ENCODE results near the gene MASP1.

Gene MASP1

GRCh38 chr3:187291001-187291511, 481 bp downstream of the MASP1 start:
- H3K9me2 ChIP-seq (replicated peaks; ENCODE audit: low read depth, low read length), result no peaks in the 10 kb centered on the region
- no peak for TF ChIP-seq CTCF (conservative IDR thresholded peaks at IDR 0.05; ENCODE audit: low read length)
- no peak for TF ChIP-seq EZH2phosphoT487 (IDR thresholded peaks at IDR 0.05; ENCODE audit: borderline replicate concordance)
- no peaks in the 10 kb centered on the region for H3F3A ChIP-seq (ENCODE audit: low read depth)
- H3K79me2 ChIP-seq (ENCODE audit: insufficient read depth, low read length), result no peaks in the 10 kb centered on the region
- no peaks in the 10 kb centered on the region for H3K27me3 ChIP-seq (ENCODE audit: insufficient read depth, low read length, poor library complexity, severe bottlenecking)
- H3K4me3 ChIP-seq (ENCODE audit: low read length, poor library complexity, severe bottlenecking), result no peak overlapping the region
- no peaks in the 10 kb centered on the region for H3K9me3 ChIP-seq (ENCODE audit: insufficient read depth, low read depth, low read length)
- H3K4me2 ChIP-seq (ENCODE audit: low read depth, low read length, poor library complexity, severe bottlenecking), result no peak overlapping the region
- no peaks in the 10 kb centered on the region for H4K20me1 ChIP-seq (ENCODE audit: insufficient read depth, low read length, poor library complexity, severe bottlenecking)
- no peak overlapping the region for H2AFZ ChIP-seq (ENCODE audit: low read length)
- no peaks in the 10 kb centered on the region for H3K4me1 ChIP-seq (ENCODE audit: insufficient read depth, low read length, poor library complexity, severe bottlenecking)
- H3K9ac ChIP-seq (ENCODE audit: low read depth, low read length, poor library complexity, severe bottlenecking), result no peak overlapping the region
- no peaks in the 10 kb centered on the region for H3K36me3 ChIP-seq (ENCODE audit: insufficient read depth, low read length)

GRCh38 chr3:187290503-187290902, 1.0 kb downstream of the MASP1 start:
- H4K20me1 ChIP-seq (ENCODE audit: insufficient read depth, low read length, poor library complexity, severe bottlenecking), result no peaks in the 10 kb centered on the region
- no peaks in the 10 kb centered on the region for H3K9me2 ChIP-seq (replicated peaks; ENCODE audit: low read depth, low read length)
- H3K27me3 ChIP-seq (ENCODE audit: insufficient read depth, low read length, poor library complexity, severe bottlenecking), result no peaks in the 10 kb centered on the region
- no peak overlapping the region for H2AFZ ChIP-seq (ENCODE audit: low read length)
- H3K4me2 ChIP-seq (ENCODE audit: low read depth, low read length, poor library complexity, severe bottlenecking), result no peak overlapping the region
- no peak overlapping the region for H3K4me3 ChIP-seq (ENCODE audit: low read length, poor library complexity, severe bottlenecking)
- H3K9ac ChIP-seq (ENCODE audit: low read depth, low read length, poor library complexity, severe bottlenecking), result no peak overlapping the region
- TF ChIP-seq CTCF (conservative IDR thresholded peaks at IDR 0.05; ENCODE audit: low read length) (no peak), EZH2phosphoT487 (IDR thresholded peaks at IDR 0.05; ENCODE audit: borderline replicate concordance) (no peak)
- no peaks in the 10 kb centered on the region for H3K9me3 ChIP-seq (ENCODE audit: insufficient read depth, low read depth, low read length)
- no peaks in the 10 kb centered on the region for H3K4me1 ChIP-seq (ENCODE audit: insufficient read depth, low read length, poor library complexity, severe bottlenecking)
- H3K36me3 ChIP-seq (ENCODE audit: insufficient read depth, low read length), result no peaks in the 10 kb centered on the region
- H3K79me2 ChIP-seq (ENCODE audit: insufficient read depth, low read length), result no peaks in the 10 kb centered on the region
- no peaks in the 10 kb centered on the region for H3F3A ChIP-seq (ENCODE audit: low read depth)

- Histone ChIP-seq H3K27me3 (ENCODE audit: insufficient read depth, low read length, poor library complexity, severe bottlenecking) (no peaks in the 10 kb centered on the region), H3F3A (ENCODE audit: low read depth) (no peaks in the 10 kb centered on the region), H3K4me3 (ENCODE audit: low read length, poor library complexity, severe bottlenecking) (no peak overlapping the region), H3K36me3 (ENCODE audit: insufficient read depth, low read length) (no peaks in the 10 kb centered on the region), H3K79me2 (ENCODE audit: insufficient read depth, low read length) (no peaks in the 10 kb centered on the region), H4K20me1 (ENCODE audit: insufficient read depth, low read length, poor library complexity, severe bottlenecking) (no peaks in the 10 kb centered on the region), H3K4me2 (ENCODE audit: low read depth, low read length, poor library complexity, severe bottlenecking) (no peak overlapping the region), H3K9me2 (replicated peaks; ENCODE audit: low read depth, low read length) (no peaks in the 10 kb centered on the region), H2AFZ (ENCODE audit: low read length) (no peak overlapping the region), H3K4me1 (ENCODE audit: insufficient read depth, low read length, poor library complexity, severe bottlenecking) (no peaks in the 10 kb centered on the region), H3K9me3 (ENCODE audit: insufficient read depth, low read depth, low read length) (no peaks in the 10 kb centered on the region), H3K9ac (ENCODE audit: low read depth, low read length, poor library complexity, severe bottlenecking) (no peak overlapping the region)
- no peak for TF ChIP-seq CTCF (conservative IDR thresholded peaks at IDR 0.05; ENCODE audit: low read length)
- no peak for TF ChIP-seq EZH2phosphoT487 (IDR thresholded peaks at IDR 0.05; ENCODE audit: borderline replicate concordance)
These were observed 2.5 kb downstream of the MASP1 start for GRCh38 chr3:187288855-187289605.

Measured in Loucy (cell line).